Measurements from ENCODE around the gene DIS3L2. TPM values are rescaled to one million over a fixed set of nuclear protein-coding genes. Genes with fewer than 3 reads are reported as not detected.

The DIS3L2 gene
- total RNA-seq, 1 experiment from 2014 or later: 32.6 TPM

DNA sequence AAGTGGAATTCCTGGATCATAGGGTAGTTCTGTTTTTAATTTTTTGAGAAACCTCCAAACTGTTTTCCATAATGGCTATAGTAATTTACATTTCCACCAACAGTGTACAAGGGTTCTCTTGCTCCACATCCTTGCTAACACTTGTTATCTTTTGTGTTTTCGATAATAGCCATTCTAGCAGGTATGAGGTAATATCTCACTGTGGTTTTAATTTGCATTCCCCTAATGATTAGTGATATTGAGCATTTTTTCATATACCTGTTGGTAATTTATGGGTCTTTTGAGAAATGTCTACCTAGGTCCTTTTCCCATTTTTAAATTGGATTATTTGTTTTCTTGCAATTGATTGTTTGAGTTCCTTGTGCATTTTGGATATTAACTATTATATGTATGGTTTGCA, 39.6 kb downstream of the DIS3L2 start:
- Mint-ChIP-seq H3K27ac (ENCODE audit: low read depth, unreplicated experiment) (no peak overlapping the region), H3K27me3 (ENCODE audit: insufficient read depth, unreplicated experiment) (no peaks in the 10 kb centered on the region), H3K4me1 (ENCODE audit: insufficient read depth, unreplicated experiment) (peaks cover 11% of the 10 kb centered on the region), H3K4me3 (ENCODE audit: unreplicated experiment) (no peak overlapping the region), H3K9me3 (ENCODE audit: unreplicated experiment) (no peaks in the 10 kb centered on the region), H3K36me3 (ENCODE audit: insufficient read depth, unreplicated experiment) (peaks cover 4% of the 10 kb centered on the region)
- TF ChIP-seq, protein P1, sequence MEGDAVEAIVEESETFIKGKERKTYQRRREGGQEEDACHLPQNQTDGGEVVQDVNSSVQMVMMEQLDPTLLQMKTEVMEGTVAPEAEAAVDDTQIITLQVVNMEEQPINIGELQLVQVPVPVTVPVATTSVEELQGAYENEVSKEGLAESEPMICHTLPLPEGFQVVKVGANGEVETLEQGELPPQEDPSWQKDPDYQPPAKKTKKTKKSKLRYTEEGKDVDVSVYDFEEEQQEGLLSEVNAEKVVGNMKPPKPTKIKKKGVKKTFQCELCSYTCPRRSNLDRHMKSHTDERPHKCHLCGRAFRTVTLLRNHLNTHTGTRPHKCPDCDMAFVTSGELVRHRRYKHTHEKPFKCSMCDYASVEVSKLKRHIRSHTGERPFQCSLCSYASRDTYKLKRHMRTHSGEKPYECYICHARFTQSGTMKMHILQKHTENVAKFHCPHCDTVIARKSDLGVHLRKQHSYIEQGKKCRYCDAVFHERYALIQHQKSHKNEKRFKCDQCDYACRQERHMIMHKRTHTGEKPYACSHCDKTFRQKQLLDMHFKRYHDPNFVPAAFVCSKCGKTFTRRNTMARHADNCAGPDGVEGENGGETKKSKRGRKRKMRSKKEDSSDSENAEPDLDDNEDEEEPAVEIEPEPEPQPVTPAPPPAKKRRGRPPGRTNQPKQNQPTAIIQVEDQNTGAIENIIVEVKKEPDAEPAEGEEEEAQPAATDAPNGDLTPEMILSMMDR (IDR thresholded peaks at IDR 0.05; ENCODE audit: unreplicated experiment): no peak
- ChIA-PET CTCF (interaction anchor here (0.7 kb wide), 1 partner anchor 1196 kb away, joined by 3 read pairs; no protein-coding TSS in a partner anchor), POLR2A (no interaction called here)
- DNase-seq (ENCODE audit: unreplicated experiment): no peak
- BruUV-seq (replicated peaks): no TSS peak
- intact Hi-C loops (cut with micrococcal nuclease): no loop called here

GRCh38 chr2:232006253-232006652, 44.7 kb downstream of the DIS3L2 start:
- H3K4me1 Mint-ChIP-seq (ENCODE audit: insufficient read depth, unreplicated experiment): peaks cover 4% of the 10 kb centered on the region
- TF ChIP-seq, protein P1 (IDR thresholded peaks at IDR 0.05; ENCODE audit: unreplicated experiment): no peak
- BruUV-seq (replicated peaks): no TSS peak
- H3K36me3 Mint-ChIP-seq (ENCODE audit: insufficient read depth, unreplicated experiment): peaks cover 16% of the 10 kb centered on the region
- H3K9me3 Mint-ChIP-seq (ENCODE audit: unreplicated experiment): no peaks in the 10 kb centered on the region
- CTCF ChIA-PET: interaction anchor here (0.8 kb wide), 1 partner anchor 27 kb away, joined by 4 read pairs; no protein-coding TSS in a partner anchor
- POLR2A ChIA-PET: interaction anchor here (0.7 to 1.0 kb wide), 3 partner anchors 10 to 86 kb away, joined by 3 to 6 read pairs (median 3); no protein-coding TSS in a partner anchor
- H3K4me3 Mint-ChIP-seq (ENCODE audit: unreplicated experiment): no peak overlapping the region
- intact Hi-C loops (cut with micrococcal nuclease): no loop called here
- no peak for DNase-seq (ENCODE audit: unreplicated experiment)
- no peak overlapping the region for H3K27ac Mint-ChIP-seq (ENCODE audit: low read depth, unreplicated experiment)
- no peaks in the 10 kb centered on the region for H3K27me3 Mint-ChIP-seq (ENCODE audit: insufficient read depth, unreplicated experiment)

- Mint-ChIP-seq H3K27me3 (ENCODE audit: insufficient read depth, unreplicated experiment) (no peaks in the 10 kb centered on the region), H3K4me1 (ENCODE audit: insufficient read depth, unreplicated experiment) (no peaks in the 10 kb centered on the region), H3K9me3 (ENCODE audit: unreplicated experiment) (no peaks in the 10 kb centered on the region), H3K27ac (ENCODE audit: low read depth, unreplicated experiment) (peak overlapping the region; percentile 37), H3K36me3 (ENCODE audit: insufficient read depth, unreplicated experiment) (peaks cover 16% of the 10 kb centered on the region), H3K4me3 (ENCODE audit: unreplicated experiment) (no peak overlapping the region)
- no peak for DNase-seq (ENCODE audit: unreplicated experiment)
- intact Hi-C loops (cut with micrococcal nuclease): no loop called here
- TF ChIP-seq, protein P1 (IDR thresholded peaks at IDR 0.05; ENCODE audit: unreplicated experiment): no peak
- BruUV-seq (replicated peaks): no TSS peak
- CTCF ChIA-PET: interaction anchor here (0.6 to 0.8 kb wide), 2 partner anchors 30 to 287 kb away, joined by 3 read pairs; no protein-coding TSS in a partner anchor
- POLR2A ChIA-PET: interaction anchor here (0.9 kb wide), 1 partner anchor 9 kb away, joined by 3 read pairs; no protein-coding TSS in a partner anchor
These were observed 47.6 kb downstream of the DIS3L2 start for GRCh38 chr2:232008907-232009638.

- BruUV-seq (replicated peaks): no TSS peak
- intact Hi-C loops (cut with micrococcal nuclease): no loop called here
- Mint-ChIP-seq H3K9me3 (ENCODE audit: unreplicated experiment) (no peaks in the 10 kb centered on the region), H3K36me3 (ENCODE audit: insufficient read depth, unreplicated experiment) (peaks cover 16% of the 10 kb centered on the region), H3K4me1 (ENCODE audit: insufficient read depth, unreplicated experiment) (no peaks in the 10 kb centered on the region), H3K4me3 (ENCODE audit: unreplicated experiment) (no peak overlapping the region), H3K27ac (ENCODE audit: low read depth, unreplicated experiment) (no peak overlapping the region), H3K27me3 (ENCODE audit: insufficient read depth, unreplicated experiment) (no peaks in the 10 kb centered on the region)
- POLR2A ChIA-PET: interaction anchor here (0.7 kb wide), 1 partner anchor 49 kb away, joined by 3 read pairs; the partner anchor contains the start of gene DIS3L2
- TF ChIP-seq, protein P1 (IDR thresholded peaks at IDR 0.05; ENCODE audit: unreplicated experiment): no peak
- no peak for DNase-seq (ENCODE audit: unreplicated experiment)
- CTCF ChIA-PET: interaction anchor here (0.6 to 0.8 kb wide), 2 partner anchors 29 to 288 kb away, joined by 3 read pairs; no protein-coding TSS in a partner anchor
These were observed 48.2 kb downstream of the DIS3L2 start for GRCh38 chr2:232009639-232010274.
